ENCODE measurements around the gene HHAT. TPM values are rescaled to one million over a fixed set of nuclear protein-coding genes. Genes with fewer than 3 reads are reported as not detected.

The HHAT gene
- total and polyA plus RNA-seq, 9 of the 15 experiments (the other 6 are each of a cell fraction or from before 2014, with no cell fraction given): 0.07 to 0.16 (median 0.13) TPM; not detected in 1

DNA sequence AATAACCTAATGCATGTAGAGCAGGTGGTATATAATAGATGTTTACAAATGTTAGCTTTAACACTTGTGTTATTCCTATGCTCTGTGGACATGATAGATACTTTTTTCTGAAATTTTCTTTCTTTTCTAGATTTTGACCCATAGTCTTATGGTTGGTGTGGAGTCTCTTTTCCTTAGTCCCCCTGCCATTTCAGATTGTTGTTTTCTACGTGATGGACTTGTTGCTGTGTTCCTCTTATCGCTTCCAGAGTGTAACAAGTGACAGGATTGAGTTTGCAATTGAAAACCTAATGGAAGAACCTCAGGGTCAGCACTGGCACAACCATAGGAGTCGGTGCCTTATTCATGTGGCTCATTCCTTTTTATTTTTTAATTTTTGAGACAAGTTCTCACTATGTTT lies 136.4 kb downstream of the HHAT start:
- H3K9me1 ChIP-seq (ENCODE audit: control insufficient read depth, insufficient read depth, low read length): no peaks in the 10 kb centered on the region
- FAIRE-seq: no peak
- H3K4me2 ChIP-seq (ENCODE audit: insufficient read depth, low read length): no peak overlapping the region
- intact Hi-C loops (cut with micrococcal nuclease): no loop called here
- no peak for ATAC-seq
- no peak overlapping the region for H3K9ac ChIP-seq (ENCODE audit: insufficient read depth in 1 of 2, low read depth in 2 of 2, low read length in 2 of 2)
- TF ChIP-seq NBN (IDR thresholded peaks at IDR 0.05; ENCODE audit: low read depth): no peak
- TF ChIP-seq, protein P1, sequence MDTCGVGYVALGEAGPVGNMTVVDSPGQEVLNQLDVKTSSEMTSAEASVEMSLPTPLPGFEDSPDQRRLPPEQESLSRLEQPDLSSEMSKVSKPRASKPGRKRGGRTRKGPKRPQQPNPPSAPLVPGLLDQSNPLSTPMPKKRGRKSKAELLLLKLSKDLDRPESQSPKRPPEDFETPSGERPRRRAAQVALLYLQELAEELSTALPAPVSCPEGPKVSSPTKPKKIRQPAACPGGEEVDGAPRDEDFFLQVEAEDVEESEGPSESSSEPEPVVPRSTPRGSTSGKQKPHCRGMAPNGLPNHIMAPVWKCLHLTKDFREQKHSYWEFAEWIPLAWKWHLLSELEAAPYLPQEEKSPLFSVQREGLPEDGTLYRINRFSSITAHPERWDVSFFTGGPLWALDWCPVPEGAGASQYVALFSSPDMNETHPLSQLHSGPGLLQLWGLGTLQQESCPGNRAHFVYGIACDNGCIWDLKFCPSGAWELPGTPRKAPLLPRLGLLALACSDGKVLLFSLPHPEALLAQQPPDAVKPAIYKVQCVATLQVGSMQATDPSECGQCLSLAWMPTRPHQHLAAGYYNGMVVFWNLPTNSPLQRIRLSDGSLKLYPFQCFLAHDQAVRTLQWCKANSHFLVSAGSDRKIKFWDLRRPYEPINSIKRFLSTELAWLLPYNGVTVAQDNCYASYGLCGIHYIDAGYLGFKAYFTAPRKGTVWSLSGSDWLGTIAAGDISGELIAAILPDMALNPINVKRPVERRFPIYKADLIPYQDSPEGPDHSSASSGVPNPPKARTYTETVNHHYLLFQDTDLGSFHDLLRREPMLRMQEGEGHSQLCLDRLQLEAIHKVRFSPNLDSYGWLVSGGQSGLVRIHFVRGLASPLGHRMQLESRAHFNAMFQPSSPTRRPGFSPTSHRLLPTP (IDR thresholded peaks at IDR 0.05; ENCODE audit: borderline replicate concordance, extremely low read depth, insufficient read length): no peak
- no peak for TF ChIP-seq ILF3 (IDR thresholded peaks at IDR 0.05; ENCODE audit: borderline replicate concordance)
- TF ChIP-seq ZNF79 (CRISPR knock-in tag; IDR thresholded peaks at IDR 0.05; ENCODE audit: low read depth): no peak
- no peak for TF ChIP-seq ZNF134 (CRISPR knock-in tag; conservative IDR thresholded peaks at IDR 0.05)
- TF ChIP-seq TSC22D4 (tag; IDR thresholded peaks at IDR 0.05): no peak
- TF ChIP-seq MTA2 (IDR thresholded peaks at IDR 0.05; ENCODE audit: low read depth): no peak
- TF ChIP-seq ZNF174 (CRISPR knock-in tag; IDR thresholded peaks at IDR 0.05): no peak
- TF ChIP-seq ZNF316 (IDR thresholded peaks at IDR 0.05): no peak
- TF ChIP-seq, protein P2, sequence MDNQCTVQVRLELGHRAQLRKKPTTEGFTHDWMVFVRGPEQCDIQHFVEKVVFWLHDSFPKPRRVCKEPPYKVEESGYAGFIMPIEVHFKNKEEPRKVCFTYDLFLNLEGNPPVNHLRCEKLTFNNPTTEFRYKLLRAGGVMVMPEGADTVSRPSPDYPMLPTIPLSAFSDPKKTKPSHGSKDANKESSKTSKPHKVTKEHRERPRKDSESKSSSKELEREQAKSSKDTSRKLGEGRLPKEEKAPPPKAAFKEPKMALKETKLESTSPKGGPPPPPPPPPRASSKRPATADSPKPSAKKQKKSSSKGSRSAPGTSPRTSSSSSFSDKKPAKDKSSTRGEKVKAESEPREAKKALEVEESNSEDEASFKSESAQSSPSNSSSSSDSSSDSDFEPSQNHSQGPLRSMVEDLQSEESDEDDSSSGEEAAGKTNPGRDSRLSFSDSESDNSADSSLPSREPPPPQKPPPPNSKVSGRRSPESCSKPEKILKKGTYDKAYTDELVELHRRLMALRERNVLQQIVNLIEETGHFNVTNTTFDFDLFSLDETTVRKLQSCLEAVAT (IDR thresholded peaks at IDR 0.05): no peak
- no peak for TF ChIP-seq HSF4 (CRISPR knock-in tag; IDR thresholded peaks at IDR 0.05; ENCODE audit: borderline replicate concordance)
- TF ChIP-seq NRF1 (conservative IDR thresholded peaks at IDR 0.05 in 1 of 2, IDR thresholded peaks at IDR 0.05 in 1 of 2): no peak
- no TSS peak for BruUV-seq (replicated peaks)
- no peaks in the 10 kb centered on the region for H4K20me1 ChIP-seq (replicated peaks; ENCODE audit: control insufficient read depth, insufficient read depth, low read length)
- WGBS (ENCODE audit: insufficient coverage, low coverage, missing lambda C conversion rate): 0% methylated on average over 3 of the region's 3 CpGs
- in situ Hi-C loops (cut with MboI): no loop called here
- no peaks in the 10 kb centered on the region for H3K4me1 ChIP-seq (replicated peaks in 1 of 2; ENCODE audit: control insufficient read depth in 2 of 2, insufficient read depth in 2 of 2, low read length in 2 of 2)
- ChIA-PET POLR2A (no interaction called here), CTCF (ENCODE audit: low intra/inter-chr PET ratio) (no interaction called here)
- no peaks in the 10 kb centered on the region for H3K79me2 ChIP-seq (ENCODE audit: control insufficient read depth, insufficient read depth, low read length)
- H3K36me3 ChIP-seq (ENCODE audit: control insufficient read depth, insufficient read depth, low read length): no peaks in the 10 kb centered on the region
- H3K4me3 ChIP-seq: no peak overlapping the region
- DNase-seq (ENCODE audit: extremely low read depth in 1 of 4, low spot score in 3 of 4): no peak
- no peak overlapping the region for H2AFZ ChIP-seq (ENCODE audit: low read depth, low read length)
- no peak overlapping the region for H3K27ac ChIP-seq (ENCODE audit: extremely low read depth, low read depth, low read length)
- H3K9me3 ChIP-seq (replicated peaks; ENCODE audit: control insufficient read depth, insufficient read depth, low read depth, low read length): no peaks in the 10 kb centered on the region
- H3K27me3 ChIP-seq (ENCODE audit: control insufficient read depth in 2 of 2, insufficient read depth in 2 of 2, low read length in 2 of 2): 0 out of 5 replicates have a peak, but pooled peaks cover 0 to 4% of the 10 kb centered on the region in 2 experiments
